NCI-H2029 (cell line): ENCODE measurements around the gene FAM124B.

Source experiments
- DNase-seq: peaks from one replicate; lab custom pipeline; 2025; lab: John Stamatoyannopoulos, UW

FAM124B gene

DNA sequence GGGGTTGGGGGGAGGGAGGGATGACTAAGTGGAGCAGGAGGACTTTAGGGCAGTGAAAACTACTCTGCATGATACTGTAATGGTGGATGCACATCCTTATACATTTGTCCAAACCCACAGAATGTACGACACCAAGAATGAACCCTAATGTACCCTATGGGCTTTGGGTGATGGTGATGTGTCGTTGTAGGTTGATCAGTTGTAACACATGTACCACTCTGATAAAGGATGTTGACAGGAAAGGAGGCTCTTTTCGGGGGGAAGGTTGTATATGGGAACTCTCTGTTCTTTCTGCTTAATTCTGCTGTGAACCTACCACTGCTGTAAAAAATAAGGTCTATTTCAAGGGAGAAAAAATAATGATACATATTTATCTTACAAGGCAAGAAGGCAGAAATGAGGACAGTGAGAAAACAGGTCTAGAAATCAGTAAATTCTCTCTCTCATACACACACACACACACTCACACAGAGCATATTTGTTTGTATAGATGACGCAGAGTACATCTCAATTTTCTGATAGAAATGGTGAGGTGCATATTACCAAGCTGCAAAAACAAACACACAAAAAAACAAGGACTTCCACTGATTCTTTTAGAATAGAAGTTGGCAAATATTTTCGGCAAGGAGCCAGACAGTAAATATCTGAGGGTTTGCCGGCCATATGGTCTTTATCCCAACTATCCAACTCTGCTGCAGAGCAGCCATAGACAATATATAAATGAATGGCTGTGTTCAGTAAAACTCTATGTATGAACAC, 20.2 kb downstream of the FAM124B start:
- no peak for DNase-seq

DNA sequence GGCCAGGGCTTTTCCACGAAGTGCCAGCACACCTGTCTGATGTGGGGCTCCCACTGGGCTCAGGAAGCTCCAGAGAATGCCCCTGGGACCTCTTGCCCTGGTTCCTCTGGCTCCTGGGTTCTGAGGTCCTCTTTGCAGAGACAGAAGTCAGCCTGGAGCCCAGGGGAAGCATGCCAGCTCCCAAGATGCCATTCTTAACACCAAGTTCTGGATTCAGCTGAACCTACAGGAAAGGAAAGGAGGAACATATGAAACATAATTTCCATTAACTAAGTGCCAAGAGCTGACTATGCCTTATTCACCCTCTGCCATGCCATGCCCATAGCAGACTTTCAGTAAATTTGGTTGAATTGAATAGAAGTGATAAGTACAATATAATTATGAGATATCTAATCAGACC, 21.9 kb downstream of the FAM124B start:
- DNase-seq = no peak

DNA sequence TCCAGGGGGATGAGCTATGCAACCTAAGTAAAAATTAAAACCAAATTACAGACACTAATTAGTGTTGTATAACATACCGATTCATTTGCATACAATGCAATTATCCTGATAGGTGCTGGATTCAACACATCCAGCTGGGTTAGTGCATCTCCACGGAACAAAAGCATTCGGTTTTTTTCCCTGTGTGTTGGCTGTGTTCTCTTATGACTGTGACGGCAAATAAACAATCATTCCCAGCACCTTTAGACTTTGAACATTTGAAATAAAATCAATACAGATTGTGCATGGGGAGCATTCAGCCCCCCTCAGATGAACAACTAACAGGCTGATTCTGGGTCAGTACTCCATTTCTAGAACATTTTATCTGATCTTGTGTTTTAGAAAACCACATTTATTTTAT, 22.7 kb downstream of the FAM124B start:
- DNase-seq = no peak

DNA sequence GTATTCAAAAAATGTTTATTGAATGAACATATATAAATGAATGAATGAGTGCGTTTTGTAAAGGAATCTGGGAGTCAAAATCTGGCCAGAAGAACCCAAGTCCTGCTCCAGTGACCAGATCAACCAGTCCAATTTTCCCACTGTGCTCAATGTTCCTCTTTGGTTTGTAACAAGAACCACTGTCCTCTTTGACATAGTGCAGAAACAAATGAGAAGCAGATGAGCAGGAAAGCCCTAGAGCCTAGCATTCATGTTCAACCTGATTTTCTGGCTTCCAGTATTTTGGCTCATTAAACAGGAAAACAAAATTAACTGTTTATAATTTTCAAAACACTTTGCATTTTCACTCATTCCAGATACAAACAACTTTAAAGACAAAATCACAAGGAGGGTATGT, 23.2 kb downstream of the FAM124B start:
- no peak for DNase-seq

DNA sequence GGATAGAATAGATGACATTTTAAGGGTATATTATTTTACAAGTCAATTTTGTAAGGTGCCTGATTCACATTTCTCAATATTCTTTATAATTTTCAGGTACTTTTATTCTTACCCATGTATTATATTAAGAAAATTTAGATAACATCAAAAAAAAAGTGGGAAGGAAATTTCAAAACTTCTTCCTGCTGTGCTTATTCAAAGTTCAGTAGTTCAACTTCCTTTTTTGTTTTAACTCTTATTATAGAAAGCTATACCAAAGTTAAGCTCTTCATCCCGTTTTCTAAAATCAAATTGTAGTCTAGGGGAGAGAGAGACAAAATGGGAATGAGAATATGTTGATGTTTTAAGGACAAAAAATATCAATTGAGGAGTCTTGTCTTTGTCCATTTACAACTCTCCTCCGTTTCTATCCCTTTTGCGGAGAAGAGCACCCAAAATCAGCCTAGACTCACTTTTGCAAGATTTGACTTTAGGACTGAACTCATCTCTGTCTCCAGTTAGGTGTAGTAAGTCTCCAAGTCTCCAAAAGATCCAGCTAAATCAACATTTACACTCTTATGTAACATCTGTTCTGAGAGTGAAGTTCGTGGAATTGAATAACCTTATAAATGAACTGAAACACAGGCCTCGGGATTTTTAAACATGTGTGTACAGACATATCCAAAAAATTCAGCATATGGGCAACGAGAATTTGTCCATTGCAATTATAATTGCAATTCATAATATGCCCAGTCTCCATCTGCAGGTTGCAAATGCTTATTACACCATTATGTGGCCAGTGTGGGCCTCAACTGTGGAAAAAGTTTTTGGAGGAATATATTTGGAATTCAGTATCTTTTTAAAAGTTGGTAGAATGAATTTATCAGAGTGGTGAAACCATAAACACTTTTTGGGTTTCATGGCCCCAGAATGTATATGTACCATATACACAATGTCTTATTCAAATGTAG, 23.9 kb downstream of the FAM124B start:
- no peak for DNase-seq

DNA sequence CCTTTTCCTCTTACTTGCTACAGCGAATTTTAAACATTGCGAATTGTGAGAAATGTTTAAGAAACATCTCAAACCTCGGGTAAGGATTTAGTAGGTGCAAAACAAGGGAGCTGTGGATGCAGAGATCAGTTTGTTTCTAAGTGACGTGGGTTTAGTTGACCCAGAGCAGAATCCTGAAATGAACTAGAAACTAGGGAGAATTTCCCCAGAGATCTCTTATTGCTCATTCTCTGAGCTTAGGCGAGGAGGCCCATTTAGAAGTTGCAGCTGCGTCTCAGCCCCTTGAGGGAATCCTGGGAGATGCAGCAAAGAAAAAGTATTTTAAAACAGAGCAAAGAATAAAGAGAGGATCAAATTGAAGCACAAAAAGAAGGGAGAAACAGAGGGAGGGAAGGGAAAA, 29.3 kb downstream of the FAM124B start:
- no peak for DNase-seq

DNA sequence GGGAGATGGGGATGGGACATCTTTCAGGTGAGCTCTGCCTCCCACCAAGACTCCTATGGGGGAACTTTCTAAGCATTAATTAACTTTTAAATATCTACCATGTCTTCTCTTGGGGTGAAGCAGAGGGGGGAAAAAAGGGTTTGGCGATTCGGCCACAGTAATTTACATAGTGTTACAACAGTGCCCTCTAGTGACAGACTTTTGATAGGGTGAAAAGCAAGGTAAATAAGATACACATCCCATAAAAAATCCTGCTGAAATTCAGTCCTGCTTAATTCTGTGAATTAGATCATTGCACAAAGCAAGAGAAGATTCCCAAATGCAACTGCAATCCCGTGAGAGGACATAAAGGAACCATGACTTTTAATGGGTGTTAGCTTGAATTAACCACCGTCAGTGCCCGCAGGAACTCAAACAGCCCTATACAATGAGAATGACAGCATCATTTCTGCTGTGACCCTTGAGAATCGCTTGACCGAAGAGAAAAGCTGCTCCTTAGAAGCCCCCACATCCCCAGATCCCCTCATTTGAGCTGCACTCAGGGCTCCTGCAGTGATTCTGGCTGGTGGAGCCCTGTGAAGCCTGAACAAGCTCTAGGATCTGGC, 32.8 kb downstream of the FAM124B start:
- DNase-seq = peak; percentile 47

DNA sequence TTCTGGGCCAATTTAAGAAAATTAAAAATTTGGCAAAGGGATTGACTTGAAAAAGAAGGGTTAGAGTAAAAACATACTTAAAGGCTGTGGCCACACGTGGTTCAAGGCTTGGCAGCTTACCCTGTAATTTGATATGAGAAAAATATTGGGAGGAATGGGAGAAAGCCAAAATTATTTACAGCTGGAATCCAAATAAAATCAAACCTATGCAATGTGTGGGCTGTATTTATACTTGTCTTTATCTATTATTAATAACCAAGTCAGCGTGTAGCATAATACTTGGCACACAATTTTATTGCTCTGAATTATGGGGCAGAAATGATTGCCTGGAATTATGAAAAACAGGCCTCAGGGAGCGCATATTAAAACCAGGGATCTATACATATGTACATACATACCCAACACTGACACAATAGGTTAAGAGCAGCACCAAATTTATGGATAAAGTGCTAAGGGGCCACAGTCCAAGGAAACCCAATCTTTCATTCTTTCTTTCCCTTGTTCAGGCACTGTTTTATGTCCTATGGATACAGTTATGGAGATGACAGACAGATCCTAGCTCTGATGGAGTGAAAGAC, 35.6 kb downstream of the FAM124B start:
- no peak for DNase-seq

DNA sequence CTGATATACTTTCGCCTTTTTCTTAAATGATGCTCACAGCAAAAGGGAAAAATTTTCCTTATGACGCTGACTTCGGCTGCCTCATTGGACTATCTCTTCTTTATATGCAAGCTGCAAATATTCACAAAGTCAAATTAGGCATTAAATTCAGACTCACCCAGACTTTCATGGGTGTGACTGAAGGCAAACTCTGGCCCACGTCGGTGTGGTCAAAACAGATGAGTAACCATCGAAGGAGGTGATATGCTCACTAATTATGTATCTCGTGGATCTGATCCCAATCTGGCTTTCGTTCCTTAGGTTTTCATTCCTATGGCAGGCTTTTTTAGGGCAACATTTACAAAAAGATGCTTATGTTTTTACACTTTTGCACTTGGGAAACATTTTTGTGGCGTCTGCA, 36.6 kb downstream of the FAM124B start:
- DNase-seq = no peak

DNA sequence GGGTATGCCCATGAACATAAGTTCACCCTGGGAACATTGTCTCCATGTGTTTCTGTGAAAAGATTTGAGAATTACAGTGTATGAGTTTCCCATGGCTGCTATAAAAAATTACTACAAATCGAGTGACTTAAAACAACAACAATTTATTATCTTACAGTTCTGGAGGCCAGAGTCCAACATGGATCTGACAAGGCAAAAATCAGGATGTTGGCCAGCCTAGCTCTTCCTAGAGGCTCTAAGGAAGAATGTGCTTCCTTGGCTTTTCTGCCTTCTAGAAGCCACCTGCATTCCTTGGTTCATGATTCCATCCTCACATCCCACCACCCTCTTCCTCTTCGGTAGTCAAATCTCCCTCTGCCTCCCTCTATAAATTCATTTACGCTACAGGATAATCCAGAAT, 38.6 kb downstream of the FAM124B start:
- DNase-seq = no peak

DNA sequence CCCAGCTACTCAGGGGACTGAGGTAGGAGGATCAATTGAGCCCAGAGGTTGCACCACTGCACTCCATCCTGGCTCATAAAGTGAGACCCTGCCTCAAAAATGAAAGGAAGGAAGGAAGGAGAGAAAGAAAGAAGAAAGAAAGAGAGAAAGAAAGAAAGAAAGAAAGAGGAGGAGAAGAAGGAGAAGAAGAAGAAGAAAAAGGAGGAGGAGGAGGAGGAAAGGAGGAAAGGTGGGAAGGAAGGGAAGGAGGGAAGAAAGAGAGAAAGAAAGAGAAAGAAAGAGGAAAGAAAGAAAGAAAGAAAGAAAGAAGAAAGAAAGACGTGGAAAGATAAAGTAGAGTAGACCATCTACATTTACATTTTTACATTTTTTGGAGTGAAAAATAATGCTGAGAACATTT, 39.8 kb downstream of the FAM124B start:
- DNase-seq = no peak

DNA sequence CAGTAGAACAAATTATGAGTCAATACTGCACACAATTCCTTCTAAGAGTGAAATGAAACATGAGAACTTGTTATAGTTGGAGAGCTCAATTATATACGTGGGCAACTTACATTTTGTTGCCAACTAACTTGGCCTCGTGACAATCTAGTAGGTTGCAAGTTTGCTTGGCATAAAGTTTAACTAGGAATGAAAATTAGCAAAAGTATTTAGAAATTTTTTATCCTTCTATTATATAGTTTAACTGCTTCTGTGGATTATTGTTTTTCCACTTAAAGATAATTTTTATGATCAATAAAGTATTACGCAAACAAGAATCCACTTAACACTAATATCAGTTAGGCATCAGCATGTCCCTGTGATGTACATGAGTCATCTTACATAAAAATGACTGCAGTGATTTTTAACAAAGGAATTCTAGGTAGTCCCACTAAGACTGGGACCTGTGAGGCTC, 41.1 kb downstream of the FAM124B start:
- no peak for DNase-seq

DNA sequence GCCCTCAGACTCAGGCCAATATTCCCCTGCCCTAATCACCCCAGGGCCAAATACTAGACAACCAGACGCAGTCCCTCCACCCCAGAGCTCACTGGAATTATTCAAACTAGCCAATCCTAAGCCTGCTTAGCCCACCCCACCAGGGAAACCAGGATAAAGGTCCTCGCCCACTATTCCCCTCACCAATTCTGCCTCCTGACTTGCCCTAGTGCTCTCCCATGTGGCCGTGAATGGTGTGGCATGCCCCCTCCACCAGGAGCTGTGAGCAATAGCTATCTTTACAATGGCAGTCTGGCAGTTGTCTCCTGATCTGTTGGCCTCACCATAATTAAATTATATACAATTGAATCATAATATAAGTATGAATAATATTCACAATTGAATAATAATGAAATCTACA, 42.3 kb downstream of the FAM124B start:
- DNase-seq = no peak

DNA sequence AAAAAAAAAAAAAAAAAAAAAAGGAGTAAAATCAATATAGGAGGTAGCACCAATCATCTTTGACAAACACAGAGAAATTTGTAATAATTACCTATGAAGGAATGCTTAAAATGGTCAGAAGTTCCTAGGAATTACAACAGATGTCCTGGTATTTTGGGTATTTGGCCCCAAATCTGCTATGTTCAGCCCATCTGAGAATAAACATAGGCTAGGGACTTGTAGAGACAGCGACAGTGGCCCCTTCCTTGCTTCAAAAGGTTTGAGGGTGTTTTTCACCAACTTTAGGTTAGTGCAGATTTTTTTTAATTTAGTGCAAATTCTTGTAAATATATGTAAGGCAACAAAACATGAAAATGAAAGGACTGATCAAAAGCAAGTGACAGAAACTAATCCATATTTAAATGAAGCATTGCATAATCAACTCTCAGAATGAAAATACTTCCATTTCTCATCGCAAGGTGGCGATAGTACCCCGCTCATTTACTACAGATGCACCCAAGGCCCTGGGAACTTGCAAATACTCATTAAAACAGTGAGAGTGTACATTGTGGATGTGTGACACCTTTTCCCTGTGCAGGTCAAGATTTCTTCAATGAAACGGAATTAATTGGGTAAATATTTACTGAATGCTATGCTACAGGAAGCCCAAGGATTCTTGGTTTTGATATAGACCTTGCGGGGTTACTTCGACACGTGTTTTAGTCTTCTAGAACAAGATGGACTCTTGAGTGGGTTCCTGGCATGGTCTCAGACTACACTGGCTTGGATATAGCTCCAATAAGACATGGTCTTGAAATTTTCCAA, 44.6 kb downstream of the FAM124B start:
- DNase-seq = peak; percentile 18

DNA sequence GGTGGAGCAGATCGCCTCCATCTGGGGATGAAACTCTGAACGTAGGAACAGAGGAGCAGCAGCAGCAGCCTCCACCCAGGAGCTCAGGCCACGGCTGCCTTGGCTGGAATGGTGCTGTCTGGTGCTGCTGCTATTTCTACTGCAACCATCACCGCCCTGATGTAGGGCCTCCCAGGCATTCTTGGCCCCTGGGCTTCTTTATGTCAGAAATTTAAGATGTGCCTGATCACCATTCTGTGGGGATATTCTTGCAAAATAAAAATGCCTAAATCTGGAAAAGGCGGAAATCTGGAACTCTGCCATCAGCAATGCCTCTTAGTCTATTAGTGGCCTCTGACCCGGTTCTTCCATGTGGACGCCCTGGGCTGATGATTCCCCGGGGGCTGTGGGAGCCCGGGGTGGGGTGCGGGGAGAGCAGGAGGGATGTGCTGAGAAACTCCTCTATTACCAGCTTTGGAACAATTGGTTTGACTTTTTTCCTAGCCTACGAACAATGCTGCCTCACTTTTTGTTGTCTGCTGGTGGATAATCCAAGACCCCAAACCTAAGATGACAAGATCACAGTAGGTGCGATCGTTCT, 47.2 kb downstream of the FAM124B start:
- no peak for DNase-seq

DNA sequence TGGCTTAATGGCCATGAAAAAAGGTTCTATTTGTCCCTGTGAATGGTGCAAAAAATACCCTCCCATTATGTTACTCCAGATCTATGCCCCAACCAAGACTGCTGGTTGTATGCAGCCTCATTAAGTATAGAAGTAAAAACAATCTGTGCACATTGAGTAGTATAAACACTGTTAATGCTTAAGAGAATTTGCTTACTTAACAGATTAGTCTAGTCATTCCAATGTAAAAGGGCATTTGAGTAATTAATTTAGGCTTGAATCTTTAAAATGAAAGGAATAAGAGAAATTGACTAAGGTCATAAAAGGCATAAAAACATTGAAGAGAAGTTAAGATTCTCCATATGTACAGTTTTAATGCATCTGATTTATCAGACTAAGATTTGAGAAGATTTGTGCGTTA, 51.2 kb downstream of the FAM124B start:
- DNase-seq = no peak

DNA sequence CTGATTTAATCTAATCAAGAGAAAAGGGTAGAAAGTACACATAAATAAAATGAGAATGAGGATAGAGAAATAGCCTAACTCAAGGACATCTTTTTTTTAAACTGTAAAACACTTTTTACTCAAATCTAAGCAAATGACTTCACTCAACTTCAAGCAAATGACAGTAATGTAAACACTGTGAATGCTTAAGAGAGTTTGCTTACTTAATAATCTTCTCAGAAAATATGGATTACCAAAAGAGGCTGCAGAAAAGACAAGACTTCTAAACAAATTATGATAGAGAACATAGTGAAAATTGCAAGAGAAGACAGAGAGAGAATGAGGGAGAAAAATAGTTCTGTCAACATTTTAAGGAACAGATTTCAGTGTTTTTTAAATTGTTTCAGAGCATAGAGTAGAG, 52.5 kb downstream of the FAM124B start:
- no peak for DNase-seq

DNA sequence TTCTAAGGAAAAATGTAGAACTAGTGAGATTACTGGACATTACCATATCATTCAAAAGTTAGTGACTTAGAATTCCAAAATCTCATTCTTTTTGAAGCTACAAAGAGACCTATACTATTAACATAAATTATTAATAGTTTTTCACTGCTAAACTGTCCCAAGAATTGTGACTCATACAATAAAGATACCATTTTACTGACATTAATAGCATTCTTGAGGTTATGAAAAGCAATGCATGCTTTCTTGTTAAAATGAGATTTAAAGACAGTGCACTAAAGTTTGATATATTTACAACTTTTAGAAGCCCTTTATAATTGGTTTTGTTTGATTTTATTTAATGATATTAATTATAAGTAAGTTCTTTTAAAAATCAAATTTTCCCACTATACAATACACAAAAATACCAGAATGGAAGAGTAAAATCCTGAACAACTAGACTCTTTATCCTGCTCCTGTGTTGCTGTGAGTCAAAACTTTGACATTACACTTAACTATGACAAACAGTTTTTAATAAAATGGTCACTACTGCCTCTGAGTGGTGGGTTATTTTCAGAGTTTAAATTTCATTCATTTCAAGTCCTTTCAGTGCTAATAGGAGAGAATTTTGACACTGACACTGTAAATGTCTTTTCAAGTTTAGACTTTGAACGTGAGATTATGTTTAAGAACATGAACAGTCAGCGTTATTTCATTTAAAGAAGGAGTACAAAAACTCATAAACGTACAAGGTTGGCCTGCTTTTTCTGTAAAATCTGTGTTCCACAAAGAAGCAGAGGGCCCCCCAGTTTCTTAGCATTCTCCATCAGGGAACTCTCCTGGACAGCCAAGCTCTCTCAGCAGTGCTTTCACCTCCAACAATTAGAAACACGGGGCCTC, 54.5 kb downstream of the FAM124B start:
- DNase-seq = no peak

DNA sequence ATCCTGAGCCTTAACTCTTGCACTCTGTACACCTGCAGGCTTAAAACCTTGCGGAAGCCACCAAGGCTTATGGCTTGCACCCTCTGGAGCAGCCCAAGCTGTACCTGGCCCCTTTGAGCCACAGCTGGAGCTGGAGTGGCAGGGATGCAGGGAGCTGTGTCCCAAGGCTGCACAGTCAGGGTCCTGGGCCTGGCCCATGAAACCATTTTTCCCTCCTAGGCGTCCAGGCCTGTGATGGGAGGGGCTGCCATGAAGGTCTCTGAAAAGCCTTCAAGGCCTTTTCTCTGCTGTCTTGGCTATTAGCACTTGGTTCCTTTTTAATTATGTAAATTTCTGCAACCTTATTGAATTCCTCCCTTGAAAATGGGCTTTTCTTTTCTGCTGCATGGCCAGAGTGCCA, 56.4 kb downstream of the FAM124B start:
- DNase-seq = no peak

DNA sequence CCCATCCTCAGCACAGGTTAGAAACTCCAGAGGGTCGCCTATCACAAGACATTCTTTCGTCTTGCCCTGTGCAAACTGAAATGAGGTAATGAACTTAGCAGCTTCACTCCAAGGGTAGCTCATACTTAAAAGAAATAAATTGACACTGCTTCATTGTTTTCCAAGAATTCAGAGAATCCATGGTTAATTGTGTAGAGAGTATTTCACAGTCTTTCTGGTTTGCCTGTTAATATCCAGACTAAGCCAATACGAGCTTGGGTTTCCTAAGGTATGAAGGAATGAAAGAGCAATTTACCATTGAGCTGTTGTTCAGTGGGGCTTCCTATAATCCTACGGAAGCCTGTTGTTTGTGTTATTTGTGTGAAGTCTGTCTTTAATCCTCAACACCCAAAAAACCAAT, 58.7 kb downstream of the FAM124B start:
- DNase-seq = no peak
